GM12801 (cell line): Measurements from ENCODE around the gene PNPLA1.

Experiments
- CTCF ChIP-seq: IDR thresholded peaks from one replicate; pipeline ENCODE4 v1.5.1; 2011; ENCODE audit warnings: control low read depth; ENCODE audit not compliant: insufficient read length; ENCODE audit errors: extremely low read depth

The PNPLA1 gene

GRCh38 chr6:36318690-36319435, 49.0 kb downstream of the PNPLA1 start:
- TF ChIP-seq CTCF, result no peak

- TF ChIP-seq CTCF, result no peak
Observed at GRCh38 chr6:36319436-36319762, 49.5 kb downstream of the PNPLA1 start.

- TF ChIP-seq CTCF, result no peak
Observed at GRCh38 chr6:36319821-36320220, 50.0 kb downstream of the PNPLA1 start.

GRCh38 chr6:36320475-36320874, 50.6 kb downstream of the PNPLA1 start:
- no peak for TF ChIP-seq CTCF

- TF ChIP-seq CTCF, result no peak
Observed at GRCh38 chr6:36322591-36322990, 52.7 kb downstream of the PNPLA1 start.

- TF ChIP-seq CTCF, result no peak
Observed at GRCh38 chr6:36323062-36323461, 53.2 kb downstream of the PNPLA1 start.

- TF ChIP-seq CTCF, result no peak
Observed at GRCh38 chr6:36324191-36324590, 54.3 kb downstream of the PNPLA1 start.
